Measurements from ENCODE around the gene HPCAL1.
"Not testable (repeated sequence)": the region's sequence is repeated elsewhere in the genome, so short reads cannot be mapped to it uniquely, and the experiment has no call there.

HPCAL1 gene

DNA sequence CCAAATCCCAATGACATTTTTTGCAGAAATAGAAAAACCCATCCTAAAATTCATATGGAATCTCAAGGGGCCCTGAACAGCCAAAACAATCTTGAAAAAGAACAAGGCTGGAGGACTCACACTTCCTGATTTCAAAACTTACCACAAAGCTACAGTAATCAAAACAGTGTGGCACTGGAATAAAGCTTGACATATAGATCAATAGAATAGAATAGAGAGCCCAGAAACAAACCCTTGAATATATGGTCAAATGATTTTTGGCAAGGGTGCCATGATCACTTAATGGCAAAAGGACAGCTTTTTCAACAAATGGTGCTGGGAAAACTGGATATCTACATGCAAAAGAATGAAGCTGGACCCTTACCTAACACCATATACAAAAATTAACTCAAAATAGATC lies 3.9 kb upstream of the HPCAL1 start:
- H3K27ac ChIP-seq, result peak overlapping the region in 2 of 21 experiments; percentile 13 to 45
- H3K4me3 ChIP-seq, result not testable (repeated sequence)

DNA sequence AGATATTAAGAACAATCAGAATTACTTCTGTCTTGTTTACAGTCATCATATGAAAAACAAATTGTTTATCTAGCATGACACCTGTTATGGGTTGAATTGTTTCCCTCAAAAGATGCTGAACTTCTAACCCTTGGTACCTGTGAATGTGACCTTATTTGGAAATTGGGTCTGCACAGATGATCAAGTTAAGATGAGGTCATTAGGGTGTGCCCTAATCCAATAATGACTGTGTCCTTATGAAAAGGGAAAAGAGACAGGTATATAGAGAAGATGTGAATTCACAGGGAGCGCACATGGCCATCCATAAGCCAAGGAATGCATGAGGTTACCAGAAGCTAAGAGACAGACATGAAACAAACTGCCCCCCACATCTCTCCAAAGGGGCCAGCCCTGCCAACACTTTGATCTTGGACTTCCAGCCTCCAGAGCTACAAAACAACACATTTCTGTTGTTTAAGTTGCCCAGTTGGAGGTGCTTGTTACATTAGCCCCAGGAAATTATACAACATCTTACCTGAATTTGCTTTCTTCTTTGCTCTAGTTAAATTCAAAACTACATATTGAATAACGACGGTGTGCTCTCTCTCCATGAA lies 2.3 kb upstream of the HPCAL1 start:
- no peak overlapping the region for H3K27ac ChIP-seq

DNA sequence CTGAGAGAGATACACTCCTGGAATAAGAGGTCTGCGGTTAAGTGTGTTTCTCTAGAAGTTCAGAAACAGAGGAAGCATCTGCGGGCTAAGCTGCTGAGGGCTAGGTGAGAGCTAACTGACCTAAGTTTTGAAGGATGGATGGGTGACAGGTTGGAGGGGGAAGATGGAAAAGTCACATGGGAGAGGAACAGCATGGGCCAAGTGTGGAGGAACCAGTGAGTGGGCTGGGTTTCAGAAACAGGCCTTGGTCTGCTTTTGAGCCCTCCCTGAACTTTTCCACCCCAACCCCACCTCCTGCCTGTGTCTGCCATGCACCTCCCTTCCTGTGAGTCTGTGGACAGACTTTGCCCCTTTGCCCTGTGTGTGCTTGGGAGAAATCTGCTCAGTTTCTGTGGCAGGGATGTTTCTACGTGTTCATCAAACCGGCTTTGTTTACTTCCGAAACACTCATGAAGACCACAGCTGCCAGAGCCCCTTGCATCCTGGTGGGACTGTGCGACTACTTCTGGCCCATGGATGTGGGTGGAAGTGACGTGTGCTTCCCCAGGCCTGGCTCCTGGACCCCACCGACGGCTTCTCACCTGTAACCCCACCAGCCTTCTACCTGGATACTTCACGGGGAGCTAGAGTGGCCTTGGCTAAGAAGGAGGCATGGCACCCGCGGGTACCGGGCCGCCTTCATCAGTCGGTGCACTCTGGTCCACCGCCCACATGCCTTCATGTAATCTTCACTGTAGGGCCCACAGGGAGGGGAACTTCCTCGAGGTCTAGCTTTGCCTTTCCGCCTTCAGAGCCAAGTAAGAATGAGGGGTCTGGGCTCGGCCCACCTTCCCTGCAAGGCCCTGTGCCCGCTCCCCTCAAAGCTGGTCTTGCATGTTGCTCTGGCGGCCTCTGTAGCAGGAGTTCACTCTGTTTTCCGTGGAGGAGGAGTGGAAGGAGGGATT lies 1.4 kb upstream of the HPCAL1 start:
- Histone ChIP-seq H3K27ac (peak overlapping the region in 7 of 21 experiments; percentile 76 to 85 (median 81)), H3K4me3 (no peak overlapping the region)

More for the DNA sequence above, 2.3 kb upstream of the HPCAL1 start:
- no peak overlapping the region for H3K4me3 ChIP-seq

DNA sequence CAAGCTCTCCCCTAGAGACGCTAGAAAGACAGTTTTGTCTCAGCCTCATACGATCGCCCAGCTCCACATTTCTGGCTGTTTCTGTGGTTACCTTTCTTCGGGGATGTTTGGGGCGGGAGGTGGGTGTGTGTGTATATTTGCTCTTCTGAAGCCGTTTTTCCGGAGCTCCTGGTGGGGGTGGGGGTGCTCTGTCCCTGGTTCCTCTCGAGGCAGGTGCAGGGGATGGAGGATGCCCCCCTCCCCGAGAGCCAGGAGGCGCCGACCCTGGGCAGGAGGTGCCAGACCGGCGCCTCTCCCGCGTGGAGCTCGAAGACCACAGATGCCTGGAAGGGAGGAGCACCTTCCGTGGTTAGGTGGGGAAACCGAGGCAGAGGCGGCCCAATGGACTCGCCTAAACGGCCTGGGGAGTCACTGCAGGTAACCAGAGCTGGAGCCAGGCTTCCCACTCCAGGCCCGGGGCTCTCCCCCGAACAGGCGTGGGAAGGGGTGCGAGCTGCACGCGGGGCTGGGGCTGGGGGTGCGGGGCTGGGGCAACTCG lies 694 bp upstream of the HPCAL1 start:
- peak overlapping the region; percentile 51 to 87 (median 79) for H3K27ac ChIP-seq
- peak overlapping the region; percentile 50 to 87 (median 74) for H3K4me3 ChIP-seq

DNA sequence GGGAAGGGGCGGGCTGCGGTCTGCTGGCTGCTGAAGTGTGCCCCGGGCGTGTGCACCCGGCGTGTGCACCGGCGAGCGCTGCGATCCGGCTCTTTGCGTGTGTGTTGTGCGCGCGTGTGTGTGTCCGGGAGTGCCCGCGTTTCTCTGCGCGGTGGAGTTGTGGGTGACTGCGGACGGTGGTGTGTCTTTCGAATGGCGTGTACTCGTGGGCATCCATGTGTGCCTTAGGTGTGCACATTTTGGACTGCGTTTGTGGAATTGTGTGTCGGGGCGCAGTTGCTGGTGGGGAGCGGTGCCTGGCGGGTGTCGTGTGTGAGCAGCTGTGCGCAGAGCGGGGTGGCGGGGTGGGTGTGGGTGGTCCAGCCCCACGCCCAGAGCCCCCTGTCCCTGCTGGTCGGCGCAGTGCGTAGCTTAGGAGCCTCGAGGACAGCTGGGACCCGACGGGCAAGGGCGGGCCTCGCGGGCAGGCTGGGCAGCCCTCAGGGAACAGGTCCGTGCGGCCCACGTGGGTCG lies 533 bp downstream of the HPCAL1 start:
- Histone ChIP-seq H3K27ac (peak overlapping the region in 20 of 21 experiments; percentile 51 to 87 (median 79)), H3K4me3 (peak overlapping the region; percentile 50 to 87 (median 74))

DNA sequence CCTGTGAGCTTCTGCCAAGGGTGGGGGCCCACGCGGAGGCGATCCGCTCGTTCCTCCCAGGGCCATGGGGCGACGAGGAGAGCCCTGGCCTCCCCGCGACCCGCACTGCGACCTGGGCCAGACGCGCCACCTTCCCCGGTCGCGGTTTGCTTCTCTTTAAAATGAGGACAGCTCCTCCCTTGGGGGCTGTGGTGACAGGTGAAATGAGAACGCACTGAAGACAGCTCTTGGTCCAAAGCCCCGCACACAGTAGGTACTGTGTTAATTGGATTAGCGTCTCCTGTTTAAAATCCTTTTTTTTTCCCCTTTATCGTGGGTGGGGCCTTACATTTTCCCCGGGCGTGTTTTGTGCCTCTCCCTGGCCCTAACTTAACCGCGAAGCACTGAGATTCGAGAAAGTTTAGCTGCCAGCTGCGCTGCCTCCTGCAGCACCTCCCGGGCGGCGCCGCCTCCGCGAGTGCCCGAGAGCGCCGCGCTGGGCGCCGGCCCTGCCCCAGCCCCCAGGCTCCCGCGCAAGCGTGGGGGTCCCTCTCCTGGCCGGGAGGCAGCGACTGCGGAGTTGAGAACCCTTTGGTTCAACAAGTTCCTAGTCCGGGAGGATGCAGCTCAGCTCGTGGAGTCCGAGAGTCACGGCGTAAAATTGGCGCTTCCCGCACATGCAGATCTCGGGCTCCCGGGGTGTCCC lies 1.1 kb downstream of the HPCAL1 start:
- peak overlapping the region; percentile 50 to 87 (median 74) for H3K4me3 ChIP-seq
- peak overlapping the region in 14 of 21 experiments; percentile 24 to 87 (median 79) for H3K27ac ChIP-seq

DNA sequence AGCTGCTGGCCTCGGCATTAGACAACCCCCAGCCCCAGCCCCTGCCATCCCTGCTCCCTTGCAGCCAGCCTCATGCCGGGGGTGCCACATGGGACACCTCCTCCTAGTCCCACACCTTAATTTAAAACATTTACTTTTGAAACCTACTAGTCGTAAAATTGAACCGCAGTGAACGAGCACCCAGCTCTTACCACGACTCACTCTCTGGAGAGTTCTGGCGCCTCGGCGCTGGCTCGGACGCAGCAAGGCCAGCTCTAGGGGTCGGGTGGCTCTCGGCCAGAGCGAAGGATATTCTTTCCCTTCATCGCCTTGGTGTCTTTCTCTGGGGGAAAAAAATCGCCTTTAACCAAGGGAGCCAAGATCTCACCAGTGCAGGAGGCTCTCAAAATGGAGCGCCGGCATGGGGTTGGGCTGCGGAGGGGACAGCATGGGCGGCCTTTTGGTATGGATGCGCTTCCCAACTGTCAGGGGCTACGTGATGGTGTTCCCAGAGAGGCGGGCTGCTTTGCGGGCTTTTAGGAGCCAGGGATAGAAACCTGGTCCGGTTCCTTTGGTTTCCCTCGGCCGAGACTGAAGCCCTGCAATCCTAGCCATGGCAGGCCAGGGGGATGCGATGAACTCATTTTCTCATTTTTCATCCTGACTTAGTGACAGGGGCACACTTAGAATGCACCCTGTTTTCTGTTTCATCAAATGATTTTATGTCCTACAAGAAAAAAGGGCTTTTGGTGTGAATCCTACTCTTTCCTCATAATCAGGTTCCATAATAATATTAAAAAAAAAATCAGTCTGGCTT lies 2.0 kb downstream of the HPCAL1 start:
- Histone ChIP-seq H3K27ac (peak overlapping the region in 9 of 21 experiments; percentile 1 to 85 (median 62)), H3K4me3 (peak overlapping the region; percentile 50 to 87 (median 74))

DNA sequence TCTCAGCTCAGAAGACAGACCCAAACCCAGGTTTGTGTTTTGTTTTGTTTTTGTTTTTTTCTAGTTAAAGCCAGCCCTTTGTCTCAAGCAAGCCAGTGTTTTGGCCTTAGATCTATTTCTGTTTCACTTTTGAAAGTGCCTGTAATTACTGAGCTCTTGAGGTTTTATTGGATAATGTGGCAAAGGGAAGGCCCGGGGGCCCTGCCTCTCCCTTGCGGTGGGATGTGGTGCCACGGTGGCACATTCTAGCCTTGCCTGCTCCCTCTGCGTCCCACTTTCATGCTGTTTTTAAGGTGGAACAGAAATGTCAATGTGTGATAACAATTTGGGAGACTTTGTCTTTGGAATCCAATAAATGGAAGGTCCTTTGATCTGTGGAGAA lies 2.5 kb downstream of the HPCAL1 start:
- Histone ChIP-seq H3K27ac (peak overlapping the region in 2 of 21 experiments; percentile 55 to 79), H3K4me3 (peak overlapping the region in 1 of 7 experiments; percentile 74)

DNA sequence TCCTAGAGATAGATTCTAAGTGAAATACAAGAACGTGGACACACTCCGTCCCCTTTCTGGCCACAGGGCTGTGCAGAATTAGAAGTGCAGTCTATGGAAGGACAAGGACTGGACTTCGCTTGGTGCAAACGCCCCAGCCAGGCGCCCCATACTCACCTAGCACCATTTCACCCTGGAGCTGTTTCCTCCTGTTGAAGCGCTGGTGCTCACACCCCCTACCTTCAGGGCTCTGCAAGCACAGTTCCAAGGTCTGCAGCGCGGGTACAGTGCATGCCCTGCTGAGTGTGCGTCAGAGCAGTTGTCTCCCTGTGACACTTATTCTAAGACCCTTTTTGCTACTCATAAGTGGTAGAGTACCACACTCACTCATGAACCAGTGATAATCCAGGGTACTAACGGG lies 3.0 kb downstream of the HPCAL1 start:
- H3K4me3 ChIP-seq, result no peak overlapping the region
- H3K27ac ChIP-seq, result no peak overlapping the region

DNA sequence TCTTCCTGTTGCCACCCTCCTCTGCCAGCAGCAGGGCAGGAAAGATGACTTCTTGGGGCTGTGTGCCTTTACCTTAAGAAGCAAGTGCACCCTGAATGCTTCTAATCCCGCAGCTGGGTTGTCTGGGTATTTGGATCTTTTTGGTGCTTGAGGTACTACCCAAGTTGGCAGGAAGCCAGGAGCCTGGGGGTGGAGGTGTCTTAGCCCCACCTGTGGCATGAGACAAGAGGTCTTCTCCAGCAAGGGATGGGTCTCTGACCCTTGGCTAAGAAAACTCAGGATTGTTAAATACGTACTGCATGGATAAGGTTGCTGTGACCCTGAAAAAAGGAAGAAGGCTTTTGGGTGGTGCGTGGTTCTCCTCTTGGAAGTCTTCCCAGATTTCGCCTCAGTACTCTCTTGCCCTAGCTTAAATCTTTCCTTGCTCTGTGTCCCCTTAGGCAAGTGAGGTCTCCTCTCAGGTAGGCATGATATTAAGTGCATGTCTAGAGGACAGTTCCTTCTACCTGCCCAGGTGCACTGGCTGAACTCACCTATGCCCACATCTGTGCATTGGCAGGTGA lies 4.3 kb downstream of the HPCAL1 start:
- Histone ChIP-seq H3K4me3 (no peak overlapping the region), H3K27ac (no peak overlapping the region)

DNA sequence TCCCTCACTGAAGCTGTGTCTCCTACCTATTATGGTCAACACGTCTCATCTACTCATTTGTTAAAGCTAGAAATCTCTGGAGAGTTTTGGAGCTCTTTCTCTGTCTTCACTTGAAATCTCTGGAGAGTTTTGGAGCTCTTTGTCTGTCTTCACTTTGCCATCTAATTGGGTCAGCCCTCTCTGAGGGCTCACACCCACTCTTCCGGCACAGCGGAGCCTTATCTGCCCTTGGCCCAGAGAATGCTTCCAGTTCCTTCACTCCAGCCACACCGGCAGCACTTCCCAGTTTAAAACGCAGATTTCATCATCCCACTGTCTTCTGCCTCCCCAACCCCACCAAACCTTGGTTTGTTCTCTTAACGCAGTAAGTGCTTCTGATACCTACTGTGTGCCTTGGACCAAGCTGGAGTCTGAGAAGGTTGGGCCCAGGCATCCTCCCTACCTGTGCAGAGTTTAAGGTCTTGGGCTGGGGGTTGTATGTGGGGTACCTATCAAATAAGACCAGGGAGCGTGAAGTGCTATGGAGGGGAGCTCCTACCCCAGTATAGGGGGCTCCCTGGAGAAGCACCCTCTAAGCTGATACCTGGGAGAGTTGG lies 5.0 kb downstream of the HPCAL1 start:
- H3K27ac ChIP-seq, result no peak overlapping the region
- no peak overlapping the region for H3K4me3 ChIP-seq

DNA sequence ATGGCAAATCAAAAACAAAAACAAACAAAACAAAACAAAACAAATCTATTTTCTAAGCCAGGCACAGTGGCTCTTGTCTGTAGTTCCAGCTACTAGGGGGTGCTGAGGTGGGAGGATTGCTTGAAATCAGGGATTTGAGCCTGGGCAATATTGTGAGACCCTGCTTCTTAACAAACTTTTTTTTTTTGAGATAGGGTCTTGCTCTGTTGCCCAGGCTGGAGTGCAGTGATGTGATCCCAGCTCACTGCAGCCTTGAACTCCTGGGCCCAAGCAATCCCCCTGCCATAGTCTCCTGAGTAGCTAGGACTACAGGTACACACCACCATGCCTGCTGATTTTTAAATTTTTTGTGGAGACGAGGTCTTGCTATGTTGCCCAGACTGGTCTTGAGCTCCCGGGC lies 6.2 kb downstream of the HPCAL1 start:
- H3K4me3 ChIP-seq, result no peak overlapping the region

DNA sequence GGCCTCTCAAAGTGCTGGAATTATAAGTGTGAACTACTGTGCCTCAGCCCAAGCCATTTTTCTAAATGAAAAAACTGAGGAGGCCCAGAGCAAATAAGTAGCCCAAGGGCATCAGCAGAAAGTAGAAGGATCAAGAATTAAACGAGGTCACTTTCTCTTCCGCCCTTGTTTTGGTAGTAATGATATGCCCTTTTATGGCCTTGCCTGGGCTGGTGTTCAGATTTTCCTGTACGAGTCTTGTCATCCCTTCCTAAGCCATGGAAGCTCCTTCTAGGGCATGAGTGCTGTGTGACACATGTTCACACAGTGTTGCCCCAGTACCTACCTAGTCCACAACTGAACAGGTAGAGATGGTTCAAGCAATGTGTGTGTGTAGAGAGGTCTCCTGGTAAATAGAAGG lies 6.6 kb downstream of the HPCAL1 start:
- Histone ChIP-seq H3K27ac (no peak overlapping the region), H3K4me3 (no peak overlapping the region)

More for the DNA sequence above, 6.2 kb downstream of the HPCAL1 start:
- no peak overlapping the region for H3K27ac ChIP-seq

DNA sequence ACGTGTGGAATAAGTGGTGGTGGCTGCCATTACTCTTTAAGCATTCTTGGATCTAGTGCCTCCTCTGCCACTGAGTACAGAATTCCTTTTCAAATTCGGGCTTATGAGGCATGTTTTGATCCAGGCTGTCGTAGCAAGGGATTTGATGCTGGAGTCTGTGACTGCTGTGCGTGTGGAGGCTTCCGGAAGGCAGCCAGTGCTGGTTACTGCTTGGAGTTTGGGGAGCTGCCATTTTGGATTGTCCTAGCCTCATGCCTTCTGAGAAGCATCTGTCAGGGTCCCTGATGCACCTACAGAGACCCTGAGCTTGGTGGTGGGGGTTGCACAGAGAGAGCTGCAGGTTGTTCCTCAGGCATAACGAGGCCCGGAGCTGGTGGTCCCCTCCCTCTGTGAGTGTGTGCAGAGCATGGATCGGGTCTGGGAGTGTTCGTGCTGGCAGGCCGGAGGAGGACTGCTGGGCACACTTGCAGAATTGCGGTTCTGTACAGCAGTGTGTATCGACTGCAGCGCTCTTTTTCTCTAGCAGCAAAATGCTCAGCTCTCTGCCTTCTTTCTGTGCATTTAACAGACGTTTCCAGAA lies 7.7 kb downstream of the HPCAL1 start:
- H3K4me3 ChIP-seq, result no peak overlapping the region
- H3K27ac ChIP-seq, result no peak overlapping the region

DNA sequence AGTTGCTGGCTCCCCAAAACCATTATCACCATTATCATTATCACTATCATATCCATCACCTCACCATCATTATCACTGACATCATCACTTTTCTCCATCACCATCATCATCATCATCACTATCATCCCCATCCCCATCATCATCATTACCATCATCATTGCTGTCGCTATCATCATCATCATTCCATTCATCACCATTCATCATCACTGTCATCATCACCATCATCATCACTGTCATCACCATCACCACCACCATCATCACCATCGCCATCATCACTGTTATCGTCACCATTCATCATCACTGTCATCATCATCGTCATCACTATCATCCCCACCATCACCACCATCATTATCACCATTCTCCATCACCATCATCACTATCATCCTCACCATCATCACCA lies 9.0 kb downstream of the HPCAL1 start:
- Histone ChIP-seq H3K4me3 (no peak overlapping the region), H3K27ac (no peak overlapping the region)

DNA sequence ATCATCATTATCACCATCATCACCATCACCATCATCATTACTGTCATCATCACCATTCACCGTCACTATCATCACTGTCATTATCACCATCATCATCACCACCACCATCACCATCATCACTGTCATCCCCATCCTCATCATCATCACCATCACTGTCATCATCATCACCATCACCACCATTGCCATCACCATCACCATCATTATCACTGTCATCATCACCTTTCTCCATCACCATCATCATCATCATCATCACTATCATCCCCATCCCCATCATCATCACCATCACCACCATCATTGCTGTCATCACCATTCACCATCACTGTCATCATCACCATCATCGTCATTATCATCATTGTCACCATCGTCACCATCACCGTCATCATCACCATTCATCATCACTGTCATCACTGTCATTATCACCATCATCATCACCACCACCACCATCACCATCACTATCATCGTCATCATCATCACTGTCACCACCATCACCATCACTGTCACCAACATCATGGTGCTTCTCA lies 9.8 kb downstream of the HPCAL1 start:
- Histone ChIP-seq H3K4me3 (no peak overlapping the region), H3K27ac (no peak overlapping the region)

DNA sequence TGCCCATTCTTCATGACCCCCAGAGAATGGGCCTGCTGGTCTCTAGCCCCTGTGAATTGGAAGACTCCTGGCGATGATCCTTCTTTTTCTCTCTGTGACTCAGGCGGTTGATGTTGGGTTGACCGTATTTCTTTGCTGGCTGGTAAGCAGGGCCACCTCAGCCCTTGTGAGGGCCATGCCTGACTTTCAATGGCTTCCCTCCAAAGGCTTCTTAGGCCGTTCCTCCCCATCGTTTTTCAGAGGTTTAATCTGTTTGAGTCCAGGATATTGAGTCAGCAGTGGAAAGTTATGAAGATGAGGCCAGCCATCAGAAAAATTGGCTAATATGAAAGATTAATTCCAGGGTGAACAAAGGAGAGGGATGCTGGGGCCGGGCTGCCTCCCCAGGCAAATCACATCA lies 13.6 kb downstream of the HPCAL1 start:
- H3K27ac ChIP-seq, result peak overlapping the region in 2 of 21 experiments; percentile 41 to 47
- no peak overlapping the region for H3K4me3 ChIP-seq

DNA sequence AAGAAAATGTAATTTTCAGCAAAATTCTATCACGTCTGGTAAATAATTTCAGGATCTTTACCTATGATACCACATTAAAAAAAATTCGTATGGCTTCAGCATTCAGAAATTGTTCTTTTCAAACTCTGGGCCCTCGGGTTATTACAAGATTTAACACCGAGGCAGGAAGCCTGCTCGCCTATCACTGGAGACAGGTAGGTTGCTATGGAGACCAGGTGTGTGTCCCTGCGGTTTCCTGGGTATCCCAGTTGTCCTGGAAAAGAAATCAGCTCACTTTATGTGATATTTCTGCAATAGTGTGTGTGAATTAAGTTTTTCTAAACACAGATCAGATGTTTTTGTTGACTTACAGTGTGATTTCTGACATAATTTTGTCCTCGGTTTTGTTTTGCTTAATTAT lies 14.2 kb downstream of the HPCAL1 start:
- Histone ChIP-seq H3K4me3 (no peak overlapping the region), H3K27ac (peak overlapping the region in 1 of 21 experiments; percentile 41)

Measured in skin epidermis (tissue), 12 donors.